ENCODE measurements around the gene TBC1D22A. TPM values are rescaled to one million over a fixed set of nuclear protein-coding genes. Genes with fewer than 3 reads are reported as not detected.

Gene TBC1D22A
- polyA plus RNA-seq, 1 donor from 2014 or later, result 9.3 TPM

DNA sequence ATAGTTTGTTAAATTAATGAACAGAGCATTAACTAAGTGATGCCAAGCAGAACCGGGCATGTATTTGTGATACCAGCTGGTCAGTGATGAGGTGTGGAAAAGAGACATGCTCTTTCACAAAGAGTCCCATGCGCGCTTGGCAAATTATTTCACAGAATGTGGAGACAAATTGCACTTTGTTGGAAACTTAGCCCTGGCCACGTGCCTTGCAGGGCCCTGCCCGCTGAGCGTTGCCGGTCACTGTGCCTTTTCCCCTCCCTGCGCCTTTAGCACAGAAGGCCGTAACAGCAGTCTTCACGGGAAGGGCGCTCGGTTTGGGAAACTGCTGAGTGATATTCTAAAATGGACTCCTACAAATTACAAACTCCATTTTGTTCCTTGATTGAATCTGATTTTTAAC, 235.9 kb downstream of the TBC1D22A start:
- Histone ChIP-seq H3K9ac (ENCODE audit: low read length) (no peak overlapping the region), H3K9me3 (ENCODE audit: low read length) (no peaks in the 10 kb centered on the region), H3K4me3 (ENCODE audit: low read length) (no peak overlapping the region), H3F3A (ENCODE audit: insufficient read depth, low read length, poor library complexity, severe bottlenecking) (no peaks in the 10 kb centered on the region), H3K36me3 (ENCODE audit: insufficient read depth, low read length) (no peaks in the 10 kb centered on the region), H4K20me1 (ENCODE audit: insufficient read depth) (no peaks in the 10 kb centered on the region), H3K79me2 (replicated peaks; ENCODE audit: insufficient read depth, low read length) (no peaks in the 10 kb centered on the region), H3K4me2 (ENCODE audit: low read length) (no peak overlapping the region), H2AFZ (ENCODE audit: low read depth, low read length) (no peak overlapping the region), H3K27me3 (ENCODE audit: insufficient read depth, low read depth, low read length) (no peaks in the 10 kb centered on the region), H3K27ac (ENCODE audit: low read length) (no peak overlapping the region), H3K9me2 (ENCODE audit: insufficient read depth, low read length) (no peaks in the 10 kb centered on the region)
- no peak for TF ChIP-seq EP300 (conservative IDR thresholded peaks at IDR 0.05; ENCODE audit: poor library complexity, severe bottlenecking)
- no peak for TF ChIP-seq CTCF (IDR thresholded peaks at IDR 0.05; ENCODE audit: poor library complexity, severe bottlenecking)
- no peak for TF ChIP-seq EZH2 (IDR thresholded peaks at IDR 0.05; ENCODE audit: borderline replicate concordance, insufficient read depth, low read length, poor library complexity, severe bottlenecking)
- no peak for TF ChIP-seq SMC3 (conservative IDR thresholded peaks at IDR 0.05; ENCODE audit: poor library complexity)
- no peak for TF ChIP-seq MXI1 (conservative IDR thresholded peaks at IDR 0.05; ENCODE audit: poor library complexity, severe bottlenecking)
- TF ChIP-seq REST (IDR thresholded peaks at IDR 0.05; ENCODE audit: borderline replicate concordance), result no peak
- TF ChIP-seq RAD21 (conservative IDR thresholded peaks at IDR 0.05), result no peak
- no peak for TF ChIP-seq TAF1 (IDR thresholded peaks at IDR 0.05; ENCODE audit: low read depth)
- no peak for TF ChIP-seq POLR2AphosphoS5 (IDR thresholded peaks at IDR 0.05)

DNA sequence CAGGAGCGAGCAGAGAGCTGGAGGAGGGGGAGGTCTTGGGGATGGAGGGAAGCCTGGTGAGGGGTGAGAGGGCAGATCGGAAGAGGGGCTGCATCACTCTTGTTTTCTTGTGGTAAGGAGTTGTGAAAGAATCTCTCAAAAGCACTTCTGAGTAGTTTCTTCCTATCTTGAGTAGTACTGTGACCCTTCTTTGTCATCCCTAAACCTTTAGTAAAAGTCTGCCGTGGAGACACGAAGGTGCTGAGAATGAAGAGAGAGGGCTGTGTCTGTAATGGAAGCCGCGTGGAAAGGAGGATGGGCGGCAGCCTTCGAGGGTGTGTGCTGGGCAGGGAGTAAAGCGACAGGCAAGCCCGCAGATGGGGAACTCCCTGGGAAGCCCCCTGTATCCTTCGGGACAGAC, 237.8 kb downstream of the TBC1D22A start:
- Histone ChIP-seq H2AFZ (ENCODE audit: low read depth, low read length) (no peak overlapping the region), H3K4me2 (ENCODE audit: low read length) (no peak overlapping the region), H3F3A (ENCODE audit: insufficient read depth, low read length, poor library complexity, severe bottlenecking) (no peaks in the 10 kb centered on the region), H3K9ac (ENCODE audit: low read length) (no peak overlapping the region), H3K79me2 (replicated peaks; ENCODE audit: insufficient read depth, low read length) (no peaks in the 10 kb centered on the region), H3K27me3 (ENCODE audit: insufficient read depth, low read depth, low read length) (no peaks in the 10 kb centered on the region), H3K9me3 (ENCODE audit: low read length) (no peaks in the 10 kb centered on the region), H3K4me3 (ENCODE audit: low read length) (no peak overlapping the region), H3K9me2 (ENCODE audit: insufficient read depth, low read length) (no peaks in the 10 kb centered on the region), H3K36me3 (ENCODE audit: insufficient read depth, low read length) (no peaks in the 10 kb centered on the region), H4K20me1 (ENCODE audit: insufficient read depth) (no peaks in the 10 kb centered on the region), H3K27ac (ENCODE audit: low read length) (no peak overlapping the region)
- TF ChIP-seq EP300 (conservative IDR thresholded peaks at IDR 0.05; ENCODE audit: poor library complexity, severe bottlenecking), result no peak
- TF ChIP-seq TAF1 (IDR thresholded peaks at IDR 0.05; ENCODE audit: low read depth), result no peak
- no peak for TF ChIP-seq CTCF (IDR thresholded peaks at IDR 0.05; ENCODE audit: poor library complexity, severe bottlenecking)
- no peak for TF ChIP-seq REST (IDR thresholded peaks at IDR 0.05; ENCODE audit: borderline replicate concordance)
- no peak for TF ChIP-seq SMC3 (conservative IDR thresholded peaks at IDR 0.05; ENCODE audit: poor library complexity)
- TF ChIP-seq MXI1 (conservative IDR thresholded peaks at IDR 0.05; ENCODE audit: poor library complexity, severe bottlenecking), result no peak
- TF ChIP-seq EZH2 (IDR thresholded peaks at IDR 0.05; ENCODE audit: borderline replicate concordance, insufficient read depth, low read length, poor library complexity, severe bottlenecking), result no peak
- TF ChIP-seq POLR2AphosphoS5 (IDR thresholded peaks at IDR 0.05), result no peak
- no peak for TF ChIP-seq RAD21 (conservative IDR thresholded peaks at IDR 0.05)
